HepG2 (cell line): Measurements from ENCODE around the gene PRELID1. TPM values are rescaled to one million over a fixed set of nuclear protein-coding genes. Genes with fewer than 3 reads are reported as not detected.

Experiments
- ATAC-seq: fragments of 200-7000 bp; cut with Tn5 transposase; 3 replicates; pipeline ENCODE4 v1.9.1; 2020; ENCODE audit warnings: mild to moderate bottlenecking, moderate library complexity
- BruUV-seq: library from RNA; stranded (reverse); fragments of 400-500 nt; replicated peaks from 2 replicates; lab custom pipeline; 2021; lab: Mats Ljungman, UMichigan
- CTCF ChIA-PET: fragments of 300-600 bp; formaldehyde crosslinking; extraction: SDS; loops from one replicate; lab custom pipeline; 2021; ENCODE audit warnings: low total read pairs, inconsistent platforms, low intra/inter-chr PET ratio; lab: Yijun Ruan, JAX
- POLR2A ChIA-PET: fragments of 350-600 bp; sonication (Branson Sonifier 250); formaldehyde crosslinking; loops from one replicate; lab custom pipeline; 2020; ENCODE audit warnings: antibody characterized with exemption, inconsistent platforms; lab: Yijun Ruan, JAX
- DNase-seq: peaks from one replicate; pipeline ENCODE4 v3.0.0-alpha.2; 2015; ENCODE audit warnings: low spot score
- FAIRE-seq: peaks from 3 replicates; lab custom pipeline; 2011; peaks lifted over from hg19 to GRCh38; lab: Jason Lieb, UNC
- H2AFZ ChIP-seq: one replicate; pipeline ENCODE4 v1.6.1; 2011; ENCODE audit warnings: low read length, inconsistent platforms
- H3K27ac ChIP-seq: fragments of 300-600 bp; 3 replicates; pipeline ENCODE4 v1.8.0; 2011; ENCODE audit warnings: mixed run types, mild to moderate bottlenecking, mixed read lengths, low read length, inconsistent platforms; ENCODE audit not compliant: insufficient read depth; ENCODE audit errors: extremely low read length
- H3K27me3 ChIP-seq, 2 experiments: fragments of 200-600 bp in 1 of 2; 2 replicates in 1 of 2; 3 replicates in 1 of 2; pipeline versions ENCODE4 v1.6.0 to v1.8.0; 2011; ENCODE audit warnings: low read length in 2 of 2, mild to moderate bottlenecking in 2 of 2, moderate library complexity in 2 of 2, inconsistent platforms in 1 of 2; ENCODE audit not compliant: insufficient read depth in 2 of 2, control insufficient read depth in 1 of 2
- H3K36me3 ChIP-seq, 2 experiments: fragments of 200-600 bp in 1 of 2; replicated peaks in 1 of 2; 2 replicates in 1 of 2; 3 replicates in 1 of 2; pipeline versions ENCODE4 v1.5.1 to v1.8.0; 2011; ENCODE audit warnings: low read length in 2 of 2, inconsistent platforms in 1 of 2; ENCODE audit not compliant: insufficient read depth in 2 of 2, control insufficient read depth in 1 of 2
- H3K4me1 ChIP-seq: 2 replicates; pipeline ENCODE4 v1.5.1; 2012; ENCODE audit warnings: low read length, inconsistent platforms; ENCODE audit not compliant: insufficient read depth
- H3K4me2 ChIP-seq: 2 replicates; pipeline ENCODE4 v1.6.0; 2011; ENCODE audit warnings: low read depth, low read length, inconsistent platforms
- H3K4me3 ChIP-seq, 3 experiments: fragments of 200-600 bp in 1 of 3; sonication (generic), shearing (Covaris generic) in 1 of 3; replicated peaks in 1 of 3; 2 replicates each; pipeline ENCODE4 v1.5.1; 2011 to 2016; ENCODE audit warnings: low read length in 3 of 3, inconsistent platforms in 2 of 3, low read depth in 2 of 3, mild to moderate bottlenecking in 2 of 3, control low read depth in 1 of 3, mixed read lengths in 1 of 3; ENCODE audit not compliant: insufficient read depth in 1 of 3
- H3K79me2 ChIP-seq: one replicate; pipeline ENCODE4 v1.6.1; 2011; ENCODE audit warnings: low read length, inconsistent platforms; ENCODE audit not compliant: insufficient read depth
- H3K9ac ChIP-seq: 2 replicates; pipeline ENCODE4 v1.6.0; 2011; ENCODE audit warnings: mild to moderate bottlenecking, low read depth, low read length, inconsistent platforms; ENCODE audit not compliant: insufficient read depth
- H3K9me3 ChIP-seq: 2 replicates; pipeline ENCODE4 v1.5.1; 2012; ENCODE audit warnings: mild to moderate bottlenecking, low read length
- H4K20me1 ChIP-seq: 2 replicates; pipeline ENCODE4 v1.6.0; 2011; ENCODE audit warnings: inconsistent platforms, mild to moderate bottlenecking, low read length, moderate library complexity; ENCODE audit not compliant: insufficient read depth
- ARID2 ChIP-seq: sonication (generic); formaldehyde crosslinking; IDR thresholded peaks from 2 replicates; pipeline ENCODE4 v1.8.1; 2022; ENCODE audit warnings: mild to moderate bottlenecking, missing genetic modification reagents, borderline replicate concordance
- CHCHD3 ChIP-seq: sonication (generic); formaldehyde crosslinking; IDR thresholded peaks from 2 replicates; pipeline ENCODE4 v1.8.0; 2022; ENCODE audit warnings: mild to moderate bottlenecking, missing genetic modification reagents, moderate library complexity
- EZH2 ChIP-seq: conservative IDR thresholded peaks from 2 replicates; pipeline ENCODE4 v1.6.1; 2012; ENCODE audit warnings: mild to moderate bottlenecking, low read depth, low read length, moderate library complexity
- FOXA3 ChIP-seq: IDR thresholded peaks from 2 replicates; pipeline ENCODE4 v1.6.1; 2016; ENCODE audit warnings: missing genetic modification reagents, missing compliant biosample characterization
- FOXJ3 ChIP-seq: sonication (generic); formaldehyde crosslinking; IDR thresholded peaks from 2 replicates; pipeline ENCODE4 v1.4.0; 2020; ENCODE audit warnings: missing genetic modification reagents, mild to moderate bottlenecking, borderline replicate concordance
- HMGXB4 ChIP-seq, 2 experiments: sonication (generic) in 1 of 2; formaldehyde crosslinking in 1 of 2; IDR thresholded peaks; 2 replicates each; pipeline versions ENCODE4 v1.4.0 to v1.6.1; 2018 to 2020; ENCODE audit warnings: missing genetic modification reagents in 2 of 2, borderline replicate concordance in 1 of 2, low read depth in 1 of 2, mild to moderate bottlenecking in 1 of 2, missing biosample characterization in 1 of 2
- MTA3 ChIP-seq: sonication (generic); formaldehyde crosslinking; IDR thresholded peaks from 2 replicates; pipeline ENCODE4 v1.4.0; 2020; ENCODE audit warnings: missing genetic modification reagents
- RARG ChIP-seq: sonication (generic); formaldehyde crosslinking; IDR thresholded peaks from 2 replicates; pipeline ENCODE4 v1.4.0; 2020; ENCODE audit warnings: low read depth, mild to moderate bottlenecking, missing genetic modification reagents
- XRCC5 ChIP-seq: fragments of 200-400 bp; formaldehyde crosslinking; optimal IDR thresholded peaks from 2 replicates; pipeline ENCODE3; 2017; ENCODE audit warnings: mild to moderate bottlenecking, low read length
- ZBTB33 ChIP-seq: sonication (generic); formaldehyde crosslinking; IDR thresholded peaks from 2 replicates; pipeline ENCODE4 v1.4.0; 2020; ENCODE audit warnings: missing genetic modification reagents
- ZNF260 ChIP-seq: sonication (generic); formaldehyde crosslinking; IDR thresholded peaks from 2 replicates; pipeline ENCODE4 v1.4.0; 2020; ENCODE audit warnings: missing genetic modification reagents, low read depth, mild to moderate bottlenecking, borderline replicate concordance
- ZNF691 ChIP-seq: sonication (generic); formaldehyde crosslinking; IDR thresholded peaks from 2 replicates; pipeline ENCODE4 v1.4.0; 2020; ENCODE audit warnings: missing genetic modification reagents, low read depth, mild to moderate bottlenecking, borderline replicate concordance
- ZNF792 ChIP-seq: IDR thresholded peaks from 2 replicates; pipeline ENCODE4 v1.6.1; 2016
- WGBS: methylation state at CpG from one replicate; pipeline ENCODE4 v1.1.6; 2017; ENCODE audit warnings: low lambda C conversion rate; 5-methylcytosine and 5-hydroxymethylcytosine counted together
- in situ Hi-C: cut with HindIII; loops from 2 replicates; pipeline ENCODE4 v1.10.0; 2017; ENCODE audit warnings: low pct_unique_long_range_greater_than_20kb; ENCODE audit not compliant: extremely low pct_ligation_motif_present
- intact Hi-C: fragments of 100-400 bp; cut with micrococcal nuclease; formaldehyde crosslinking; loops from one replicate; pipeline ENCODE4 v1.10.0; 2022; ENCODE audit not compliant: unreplicated experiment
- polyA plus RNA-seq, 8 experiments: library from polyadenylated mRNA; depleted of rRNA in 3 of 8; stranded (reverse) in 7 of 8; unstranded in 1 of 8; fragments of >200 nt; fragmentation: Illumina TruSeq in 4 of 8; extraction: Trizol in 4 of 8; gene quantifications; 2 replicates each; pipeline versions ENCODE4 v1.2.1 to v1.2.3, GENCODE V29; 2011 to 2016; ENCODE audit warnings: low read depth in 4 of 8, missing spikeins in 1 of 8, mixed read lengths in 1 of 8; ENCODE audit not compliant: insufficient read depth in 1 of 8
- total RNA-seq, 5 experiments: library from RNA; depleted of rRNA; stranded (reverse); fragments of >200 nt; fragmentation: Illumina TruSeq; extraction: Trizol; gene quantifications; 2 replicates each; pipeline ENCODE4 v1.2.3, GENCODE V29; 2016; ENCODE audit warnings: low read depth in 1 of 5

Gene PRELID1
- total and polyA plus RNA-seq, 2 of the 13 experiments (the other 11 are each of a cell fraction or from before 2014, with no cell fraction given) = 250 to 271 TPM

- intact Hi-C loops (no loop called here), in situ Hi-C loops (no loop called here)
- no TSS peak for BruUV-seq
- CTCF ChIA-PET = no interaction called here
- Histone ChIP-seq H3K27me3 (peaks cover 1 to 10% of the 10 kb centered on the region in 2 experiments; a peak in 2 of 5 replicates), H3K27ac (no peak overlapping the region), H4K20me1 (no peaks in the 10 kb centered on the region), H3K79me2 (no peaks in the 10 kb centered on the region), H3K4me1 (peaks cover 9% of the 10 kb centered on the region), H2AFZ (no peak overlapping the region), H3K36me3 (peaks cover 0 to 6% of the 10 kb centered on the region in 2 experiments; a peak in 3 of 5 replicates), H3K9ac (no peak overlapping the region), H3K4me3 (no peak overlapping the region), H3K9me3 (no peaks in the 10 kb centered on the region), H3K4me2 (no peak overlapping the region)
- POLR2A ChIA-PET = no interaction called here
- no peak for TF ChIP-seq RARG (CRISPR knock-in tag)
- no peak for TF ChIP-seq HMGXB4 (CRISPR knock-in tag; IDR thresholded peaks at IDR 0.05; ENCODE audit: borderline replicate concordance in 1 of 2, low read depth in 1 of 2)
- no peak for TF ChIP-seq FOXA3 (CRISPR knock-in tag)
- TF ChIP-seq ZBTB33 (CRISPR knock-in tag) = no peak
- TF ChIP-seq FOXJ3 (CRISPR knock-in tag) = no peak
- no peak for TF ChIP-seq CHCHD3
- TF ChIP-seq ZNF260 (CRISPR knock-in tag) = no peak
- TF ChIP-seq ARID2 (CRISPR knock-in tag) = no peak
- no peak for TF ChIP-seq ZNF691 (CRISPR knock-in tag)
- TF ChIP-seq ZNF792 = no peak
- no peak for TF ChIP-seq XRCC5
- TF ChIP-seq EZH2 = no peak
- no peak for TF ChIP-seq MTA3 (CRISPR knock-in tag)
- no peak for FAIRE-seq
- no peak; the same call in 2 of the 3 replicates for ATAC-seq
- DNase-seq = no peak
- 47% methylated on average over 4 of the region's 4 CpGs for whole genome bisulfite sequencing
Measured at GRCh38 chr5:177296581-177296980, 7.0 kb upstream of the PRELID1 start.
